T-cell (primary cell): ENCODE data around the gene MAP3K14. TPM values are rescaled to one million over a fixed set of nuclear protein-coding genes. Genes with fewer than 3 reads are reported as not detected.

Source experiments
- ATAC-seq, 4 experiments: fragments of 200-7000 bp in 3 of 4; fragments of 150-1000 bp in 1 of 4; cut with Tn5 transposase; replicated peaks in 1 of 4; 1 replicate in 3 of 4; 2 replicates in 1 of 4; pipeline ENCODE4 v1.10.0; 2021; ENCODE audit warnings: moderate library complexity in 3 of 4, mild to moderate bottlenecking in 2 of 4, moderate number of reproducible peaks in 1 of 4
- CTCF ChIA-PET, 2 donors: fragments of 300-600 bp; sonication (Branson Sonifier 250); formaldehyde crosslinking; loops; one replicate each; lab custom pipeline; 2022; ENCODE audit warnings: antibody characterized with exemption in 2 of 2; lab: Charles Lee
- POLR2A ChIA-PET, 2 donors: fragments of 300-600 bp; sonication (Branson Sonifier 250); formaldehyde crosslinking; loops; one replicate each; lab custom pipeline; 2022; ENCODE audit warnings: antibody characterized with exemption in 2 of 2; lab: Charles Lee
- DNase-seq, 35 experiments: peaks; one replicate each; pipeline versions ENCODE4 v3.0.0 to v3.0.0-alpha.2; 2013 to 2023
- H3K27ac ChIP-seq: one replicate; pipeline ENCODE4 v1.5.1; 2013; ENCODE audit warnings: low read length
- H3K27me3 ChIP-seq, 2 experiments: replicated peaks in 1 of 2; 1 replicate in 1 of 2; 2 replicates in 1 of 2; pipeline versions ENCODE4 v1.6.1 to v1.7.0; 2013; ENCODE audit warnings: low read length in 1 of 2, mixed read lengths in 1 of 2; ENCODE audit not compliant: control insufficient read depth in 2 of 2, insufficient read depth in 2 of 2; ENCODE audit errors: extremely low read depth in 1 of 2
- H3K36me3 ChIP-seq, 2 donors: 1 replicate in 1 of 2; 2 replicates in 1 of 2; pipeline versions ENCODE4 v1.6.1 to v1.7.0; 2013; ENCODE audit warnings: low read length in 1 of 2; ENCODE audit not compliant: control insufficient read depth in 2 of 2, insufficient read depth in 1 of 2; ENCODE audit errors: extremely low read depth in 1 of 2
- H3K4me1 ChIP-seq, 2 experiments: 1 replicate in 1 of 2; 2 replicates in 1 of 2; pipeline versions ENCODE4 v1.6.1 to v1.7.0; 2013; ENCODE audit warnings: low read length in 2 of 2, mixed read lengths in 1 of 2; ENCODE audit not compliant: insufficient read depth in 2 of 2, control insufficient read depth in 1 of 2; ENCODE audit errors: extremely low read depth in 1 of 2
- H3K4me3 ChIP-seq, 2 donors: 1 replicate in 1 of 2; 2 replicates in 1 of 2; pipeline versions ENCODE4 v1.5.1 to v1.7.0; 2013; ENCODE audit warnings: mild to moderate bottlenecking in 2 of 2, low read length in 1 of 2, moderate library complexity in 1 of 2; ENCODE audit not compliant: control insufficient read depth in 1 of 2; ENCODE audit errors: extremely low read depth in 1 of 2
- H3K9me3 ChIP-seq: 2 replicates; pipeline ENCODE4 v1.7.0; 2013
- H3K27ac Mint-ChIP-seq, 2 donors: one replicate each; pipeline ENCODE4 v1.8.0; 2020 to 2021; ENCODE audit warnings: mild to moderate bottlenecking in 2 of 2, mixed read lengths in 2 of 2
- H3K27me3 Mint-ChIP-seq, 2 donors: one replicate each; pipeline ENCODE4 v1.8.0; 2021 to 2022; ENCODE audit warnings: mixed read lengths in 2 of 2
- H3K36me3 Mint-ChIP-seq: one replicate; pipeline ENCODE4 v1.8.0; 2021; ENCODE audit warnings: mixed read lengths
- H3K4me1 Mint-ChIP-seq, 3 donors: one replicate each; pipeline ENCODE4 v1.8.0; 2020 to 2022; ENCODE audit warnings: mixed read lengths in 3 of 3, mild to moderate bottlenecking in 1 of 3
- H3K4me3 Mint-ChIP-seq, 3 donors: one replicate each; pipeline ENCODE4 v1.8.0; 2020 to 2022; ENCODE audit warnings: mild to moderate bottlenecking in 3 of 3, mixed read lengths in 3 of 3, moderate library complexity in 3 of 3
- H3K9me3 Mint-ChIP-seq, 3 donors: one replicate each; pipeline ENCODE4 v1.8.0; 2020 to 2022; ENCODE audit warnings: mixed read lengths in 3 of 3
- WGBS: methylation state at CpG from one replicate; pipeline ENCODE4 v1.1.5; 2013; ENCODE audit warnings: missing lambda C conversion rate; ENCODE audit not compliant: insufficient coverage; 5-methylcytosine and 5-hydroxymethylcytosine counted together
- total RNA-seq, 35 experiments: library from RNA in 6 of 35; stranded (reverse) in 6 of 35; fragments of 120-200 nt in 1 of 35; gene quantifications; one replicate each; pipeline versions ENCODE4 v1.2.1 to v1.2.4 and lab custom pipeline; 2013 to 2026

Gene MAP3K14
- total RNA-seq, 5 donors from 2014 or later (not counting 1 experiment from before 2014, with no cell fraction given) = 34.4 to 49.8 (median 42.8) TPM

DNA sequence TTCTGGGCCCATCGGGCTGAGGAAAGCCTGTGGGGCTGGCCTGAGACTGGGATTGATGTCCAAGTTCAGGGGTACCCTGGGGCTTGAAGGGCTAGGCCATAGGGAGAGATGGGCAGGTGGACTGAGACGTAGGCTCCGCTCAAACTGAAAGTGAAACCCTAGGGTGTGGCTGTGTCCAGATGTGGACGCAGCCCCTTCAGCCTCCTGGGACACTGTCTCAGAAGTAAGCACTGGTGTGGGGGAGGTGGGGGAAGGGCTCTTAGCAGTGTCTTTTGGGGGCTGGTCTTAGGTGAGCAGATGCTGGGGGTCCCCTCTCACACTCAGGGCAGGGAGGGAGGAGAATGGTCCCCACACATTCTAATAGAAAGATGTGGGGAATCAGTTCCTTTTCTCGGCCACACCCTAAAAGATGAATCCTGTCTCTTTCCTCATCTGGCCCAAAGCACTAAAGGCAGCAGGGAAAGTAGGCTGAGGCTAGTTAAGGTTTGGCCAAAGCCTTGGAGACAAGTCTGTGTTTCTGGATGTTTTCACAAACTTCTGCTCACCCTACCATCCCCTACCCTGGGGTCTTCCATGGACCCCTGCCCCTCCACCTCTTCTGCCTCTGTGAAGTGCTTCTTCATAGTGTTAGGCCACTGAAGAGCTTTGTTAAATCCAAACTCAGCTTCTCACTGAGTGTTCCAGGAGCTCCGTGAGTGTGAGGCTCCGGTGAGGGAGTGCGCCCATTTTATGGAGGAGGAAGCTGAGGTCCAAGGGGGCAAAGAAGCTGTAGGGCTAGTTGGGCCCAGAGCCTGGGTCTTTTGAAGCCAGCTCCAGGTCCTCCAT, 89.5 kb downstream of the MAP3K14 start:
- peak overlapping the region; percentile 99 for H3K27ac Mint-ChIP-seq
- peak overlapping the region; percentile 95 to 100 (median 99) for H3K4me3 Mint-ChIP-seq
- DNase-seq (peak in 3 of 35 experiments; percentile 28 to 55 (median 34)), ATAC-seq (no peak)
- peak overlapping the region; percentile 100 for H3K27ac ChIP-seq
- H3K27me3 ChIP-seq = no peaks in the 10 kb centered on the region
- H3K9me3 ChIP-seq = no peaks in the 10 kb centered on the region
- peaks cover 75 to 87% (median 82%) of the 10 kb centered on the region in 3 donors for H3K4me1 Mint-ChIP-seq
- ChIA-PET POLR2A (interaction anchor here (0.7 to 1.0 kb wide), 3 partner anchors 13 to 88 kb away, joined by 3 read pairs; no protein-coding TSS in a partner anchor), CTCF (interaction anchor here in 1 of 2 donors (0.6 to 2.5 kb wide), 5 partner anchors 8 to 820 kb away, joined by 3 to 10 read pairs (median 4); partner anchors contain the start of gene ACBD4)
- peak overlapping the region; percentile 63 to 96 for H3K4me3 ChIP-seq
- H3K36me3 ChIP-seq = peaks cover 0 to 20% of the 10 kb centered on the region in 2 donors
- no peaks in the 10 kb centered on the region for H3K9me3 Mint-ChIP-seq
- no peaks in the 10 kb centered on the region for H3K36me3 Mint-ChIP-seq
- peaks cover 52 to 96% of the 10 kb centered on the region in 2 experiments for H3K4me1 ChIP-seq
- H3K27me3 Mint-ChIP-seq = no peaks in the 10 kb centered on the region
- 5% methylated on average over 4 of the region's 8 CpGs for WGBS

DNA sequence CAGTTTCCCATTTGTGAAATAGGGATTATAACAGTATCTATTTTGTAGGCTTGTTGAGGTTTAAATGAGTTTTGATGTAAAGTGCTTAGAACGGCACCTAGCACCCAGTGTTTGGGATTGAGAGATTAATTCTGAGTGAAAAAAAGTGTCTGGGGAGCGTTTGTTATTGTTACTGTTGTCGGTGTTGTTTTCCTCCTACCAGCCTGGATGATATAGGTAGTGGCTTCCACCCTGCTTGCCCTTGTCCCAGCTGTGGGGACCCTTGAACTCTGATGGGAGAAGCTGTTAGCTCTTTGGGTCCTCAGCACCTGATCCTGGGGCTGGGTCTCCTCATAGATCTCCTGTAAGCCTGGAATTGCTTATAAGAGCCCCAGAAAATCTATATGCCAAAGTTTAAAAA, 90.2 kb downstream of the MAP3K14 start:
- no peaks in the 10 kb centered on the region for H3K27me3 ChIP-seq
- H3K27ac ChIP-seq = peak overlapping the region; percentile 100
- ATAC-seq (no peak), DNase-seq (peak in 1 of 35 experiments; percentile 49)
- no peaks in the 10 kb centered on the region for H3K9me3 ChIP-seq
- peaks cover 0 to 13% of the 10 kb centered on the region in 2 donors for H3K36me3 ChIP-seq
- ChIA-PET CTCF (interaction anchor here (0.6 to 1.5 kb wide), 11 partner anchors 9 to 821 kb away, joined by 3 to 13 read pairs (median 4); partner anchors contain the start of gene ACBD4 (in 1 of the 2)), POLR2A (interaction anchor here (0.6 to 1.6 kb wide), 5 partner anchors 9 to 89 kb away, joined by 3 to 6 read pairs (median 4); partner anchors contain the start of gene HEXIM1 (in 1 of the 2))
- 0% methylated on average over 1 of the region's 3 CpGs for WGBS
- peak overlapping the region; percentile 99 for H3K27ac Mint-ChIP-seq
- H3K4me1 ChIP-seq = peaks cover 49 to 89% of the 10 kb centered on the region in 2 experiments
- H3K4me1 Mint-ChIP-seq = peaks cover 67 to 79% (median 75%) of the 10 kb centered on the region in 3 donors
- no peaks in the 10 kb centered on the region for H3K9me3 Mint-ChIP-seq
- peak overlapping the region; percentile 95 to 100 (median 99) for H3K4me3 Mint-ChIP-seq
- peak overlapping the region; percentile 60 to 96 for H3K4me3 ChIP-seq
- H3K27me3 Mint-ChIP-seq = no peaks in the 10 kb centered on the region
- H3K36me3 Mint-ChIP-seq = no peaks in the 10 kb centered on the region

DNA sequence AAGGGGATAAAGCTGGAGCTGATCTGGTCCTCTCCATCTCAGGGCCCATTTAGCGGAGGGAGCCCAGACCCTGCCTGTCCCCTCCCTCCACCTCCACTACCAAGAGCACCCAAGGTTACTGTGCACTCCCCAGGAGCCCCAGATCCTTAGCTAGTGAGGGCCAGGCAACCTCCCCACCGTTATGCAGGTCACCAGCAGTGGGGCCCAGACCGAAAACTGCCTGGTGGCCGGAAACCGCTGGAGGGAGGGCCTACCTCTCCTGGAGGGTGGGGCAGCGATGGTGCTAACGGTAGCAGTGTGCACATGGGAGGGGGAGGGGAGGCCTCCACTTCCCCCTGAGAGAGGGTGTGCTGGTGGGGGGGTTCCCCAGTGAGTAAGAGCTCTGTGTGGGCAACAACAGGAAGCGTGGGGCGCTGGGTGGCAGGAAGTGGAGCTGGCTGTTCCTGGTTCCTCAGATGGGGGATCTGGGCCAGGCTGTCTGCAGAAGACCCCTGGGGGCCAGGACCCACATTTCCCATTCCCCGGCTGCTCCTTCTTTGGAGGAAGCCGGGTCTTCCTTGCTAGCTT, 90.8 kb downstream of the MAP3K14 start:
- Histone ChIP-seq H3K27ac (peak overlapping the region; percentile 100), H3K27me3 (no peaks in the 10 kb centered on the region), H3K9me3 (no peaks in the 10 kb centered on the region), H3K4me1 (peaks cover 44 to 86% of the 10 kb centered on the region in 2 experiments), H3K4me3 (peak overlapping the region; percentile 87 to 96), H3K36me3 (peaks cover 0 to 8% of the 10 kb centered on the region in 2 donors)
- H3K4me3 Mint-ChIP-seq = peak overlapping the region; percentile 95 to 100 (median 99)
- H3K36me3 Mint-ChIP-seq = no peaks in the 10 kb centered on the region
- ChIA-PET POLR2A (interaction anchor here (0.5 to 1.6 kb wide), 5 partner anchors 10 to 90 kb away, joined by 3 to 6 read pairs (median 5); partner anchors contain the start of gene HEXIM1 (in 1 of the 2)), CTCF (interaction anchor here (0.6 to 1.5 kb wide), 12 partner anchors 9 to 91 kb away, joined by 3 to 13 read pairs (median 4); partner anchors contain the start of genes ACBD4 (in 1 of the 2) and MAP3K14 (in 1 of the 2))
- 3% methylated on average over 7 of the region's 11 CpGs for WGBS
- DNase-seq (peak; percentile 89 to 99 (median 96)), ATAC-seq (peak; percentile 72 to 77 (median 75))
- peak overlapping the region; percentile 99 for H3K27ac Mint-ChIP-seq
- H3K4me1 Mint-ChIP-seq = peaks cover 62 to 78% (median 71%) of the 10 kb centered on the region in 3 donors
- H3K9me3 Mint-ChIP-seq = no peaks in the 10 kb centered on the region
- H3K27me3 Mint-ChIP-seq = no peaks in the 10 kb centered on the region

DNA sequence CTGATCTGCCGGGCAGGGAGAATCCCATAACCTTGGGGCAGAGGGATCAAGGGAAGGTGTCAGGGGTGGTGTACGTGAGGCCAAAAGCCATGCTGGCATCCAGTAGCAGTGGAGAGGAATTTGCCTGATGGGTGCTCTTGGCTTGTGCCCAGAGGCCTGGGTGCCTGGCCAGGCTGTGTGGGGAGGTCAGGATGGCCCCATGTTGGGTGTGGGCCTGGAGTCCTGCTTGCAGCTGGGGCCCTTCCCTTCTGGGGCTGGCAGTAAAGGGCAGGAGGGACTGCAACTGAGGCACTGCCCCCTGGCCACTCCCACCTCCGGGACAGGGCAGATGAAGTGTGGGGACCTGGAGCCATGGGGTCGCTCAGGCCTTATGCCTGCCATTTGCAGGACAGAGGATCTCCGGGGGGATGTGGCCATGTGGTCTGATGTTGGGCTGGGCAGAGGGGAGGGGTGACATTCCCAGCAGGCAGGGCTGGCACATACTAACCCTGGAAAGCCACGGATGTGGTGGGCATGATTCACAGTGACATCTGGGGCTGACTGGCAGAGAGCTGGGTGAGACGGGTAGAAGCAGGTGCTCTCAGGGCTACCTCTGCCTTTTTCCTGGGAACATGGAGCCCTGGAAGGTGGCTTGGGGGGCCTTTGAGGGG, 91.6 kb downstream of the MAP3K14 start:
- DNase-seq (peak in 11 of 35 experiments; percentile 29 to 68 (median 40)), ATAC-seq (peak in 2 of 4 experiments; percentile 16 to 17)
- ChIA-PET POLR2A (interaction anchor here (0.5 to 1.6 kb wide), 4 partner anchors 9 to 87 kb away, joined by 5 to 8 read pairs (median 6); no protein-coding TSS in a partner anchor), CTCF (interaction anchor here (1.1 to 1.5 kb wide), 6 partner anchors 10 to 92 kb away, joined by 3 to 13 read pairs (median 6); partner anchors contain the start of genes ACBD4 (in 1 of the 2) and MAP3K14 (in 1 of the 2))
- Histone ChIP-seq H3K4me3 (peak overlapping the region; percentile 87 to 96), H3K27me3 (no peaks in the 10 kb centered on the region), H3K27ac (peak overlapping the region; percentile 100), H3K4me1 (peaks cover 42 to 86% of the 10 kb centered on the region in 2 experiments), H3K9me3 (no peaks in the 10 kb centered on the region), H3K36me3 (peaks cover under 1% of the 10 kb centered on the region in 2 donors)
- Mint-ChIP-seq H3K9me3 (no peaks in the 10 kb centered on the region), H3K4me1 (peaks cover 63 to 81% (median 72%) of the 10 kb centered on the region in 3 donors), H3K4me3 (peak overlapping the region; percentile 95 to 100 (median 99)), H3K27me3 (no peaks in the 10 kb centered on the region), H3K27ac (peak overlapping the region; percentile 99), H3K36me3 (peaks cover 2% of the 10 kb centered on the region)
- 0% methylated on average over 7 of the region's 7 CpGs for WGBS

DNA sequence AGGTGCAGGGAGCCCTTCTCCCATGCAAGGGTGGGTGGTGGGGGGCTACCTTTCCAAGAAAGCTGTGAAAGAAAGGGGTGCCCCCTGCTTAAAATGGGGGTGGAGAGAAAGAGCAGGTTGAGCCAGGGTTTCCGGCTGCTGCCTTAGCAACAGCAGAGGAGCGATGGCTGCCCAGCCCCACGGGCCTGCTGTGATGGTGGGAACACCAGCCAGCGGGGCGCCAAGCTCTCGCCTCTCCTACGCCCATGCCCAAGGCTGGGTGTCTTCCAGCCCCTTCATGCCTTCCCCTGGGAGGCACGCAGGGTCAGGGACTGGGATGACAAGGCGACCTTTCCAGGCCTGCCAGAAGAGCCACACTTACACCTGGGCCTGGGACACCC, 92.2 kb downstream of the MAP3K14 start:
- 0% methylated on average over 7 of the region's 9 CpGs for WGBS
- no peaks in the 10 kb centered on the region for H3K27me3 Mint-ChIP-seq
- ChIA-PET CTCF (no interaction called here), POLR2A (interaction anchor here in 1 of 2 donors (0.6 kb wide), 1 partner anchor 87 kb away, joined by 8 read pairs; no protein-coding TSS in a partner anchor)
- peak in 8 of 35 experiments; percentile 29 to 57 (median 39) for DNase-seq
- Histone ChIP-seq H3K27me3 (no peaks in the 10 kb centered on the region), H3K4me3 (peak overlapping the region; percentile 87 to 96), H3K4me1 (peaks cover 42 to 86% of the 10 kb centered on the region in 2 experiments), H3K9me3 (no peaks in the 10 kb centered on the region), H3K27ac (peak overlapping the region; percentile 100), H3K36me3 (peaks cover 2 to 5% of the 10 kb centered on the region in 2 donors)
- H3K9me3 Mint-ChIP-seq = no peaks in the 10 kb centered on the region
- peaks cover 63 to 81% (median 72%) of the 10 kb centered on the region in 3 donors for H3K4me1 Mint-ChIP-seq
- H3K27ac Mint-ChIP-seq = peak overlapping the region; percentile 99
- no peak for ATAC-seq
- H3K4me3 Mint-ChIP-seq = peak overlapping the region; percentile 95 to 100 (median 99)
- peaks cover 5% of the 10 kb centered on the region for H3K36me3 Mint-ChIP-seq
